SIG-M5 (cell line): ENCODE measurements around the gene MYRFL.
"Not testable (repeated sequence)": the region's sequence is repeated elsewhere in the genome, so short reads cannot be mapped to it uniquely, and the experiment has no call there.

Experiments
- DNase-seq: peaks from one replicate; lab custom pipeline; 2025; lab: John Stamatoyannopoulos, UW

MYRFL gene

GRCh38 chr12:69988481-69989321 is 163.7 kb downstream of the MYRFL start:
- DNase-seq = no peak

DNA sequence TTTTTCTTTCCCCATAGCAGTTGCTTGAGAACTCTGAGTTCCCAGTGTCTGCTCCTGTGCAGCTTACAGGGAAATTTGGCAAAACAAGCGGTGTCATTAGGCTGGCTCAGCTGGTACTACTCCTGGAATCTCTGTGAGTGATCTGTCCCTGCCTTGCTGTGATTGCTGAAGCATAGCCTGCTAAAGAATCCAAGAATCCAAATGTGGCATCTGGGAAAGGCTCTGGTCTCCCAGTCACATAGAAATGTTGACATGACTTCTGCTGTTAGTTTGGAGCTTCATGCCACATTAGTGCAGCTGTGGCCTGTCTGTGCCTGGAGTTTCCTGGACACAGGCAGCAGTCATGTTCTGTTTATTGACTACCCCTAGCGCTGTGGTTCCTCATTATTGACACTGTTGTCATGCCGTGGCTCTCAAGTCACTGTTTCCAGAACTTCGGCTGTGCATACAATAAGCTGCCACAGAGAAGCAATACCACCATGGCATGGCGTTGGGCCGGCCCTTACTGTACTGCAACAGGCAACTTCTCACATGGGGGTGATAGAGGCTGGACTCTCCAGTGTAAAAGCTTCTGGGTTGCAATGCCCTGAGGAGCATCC is 166.8 kb downstream of the MYRFL start:
- DNase-seq = no peak

DNA sequence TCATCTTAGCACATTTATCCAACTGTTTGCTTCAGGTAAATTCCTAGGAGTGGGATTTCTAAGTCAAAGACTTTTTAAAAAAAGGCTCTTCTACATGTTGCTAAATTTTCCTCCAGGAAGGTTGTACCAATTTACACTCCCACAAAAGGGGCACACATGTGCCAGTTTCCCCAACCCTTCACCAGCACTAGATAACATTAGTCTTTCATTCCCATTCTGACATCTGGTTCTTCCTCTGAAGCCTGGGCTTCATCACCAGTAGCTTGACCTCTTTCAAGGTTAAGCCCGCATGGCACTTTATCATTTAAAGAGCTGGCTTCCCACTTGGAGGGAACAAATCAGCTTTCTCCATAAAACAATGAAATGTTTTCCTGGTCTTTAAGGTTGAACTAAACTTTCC is 168.4 kb downstream of the MYRFL start:
- DNase-seq = no peak

GRCh38 chr12:69994086-69994485 is 169.1 kb downstream of the MYRFL start:
- DNase-seq = not testable (repeated sequence)

DNA sequence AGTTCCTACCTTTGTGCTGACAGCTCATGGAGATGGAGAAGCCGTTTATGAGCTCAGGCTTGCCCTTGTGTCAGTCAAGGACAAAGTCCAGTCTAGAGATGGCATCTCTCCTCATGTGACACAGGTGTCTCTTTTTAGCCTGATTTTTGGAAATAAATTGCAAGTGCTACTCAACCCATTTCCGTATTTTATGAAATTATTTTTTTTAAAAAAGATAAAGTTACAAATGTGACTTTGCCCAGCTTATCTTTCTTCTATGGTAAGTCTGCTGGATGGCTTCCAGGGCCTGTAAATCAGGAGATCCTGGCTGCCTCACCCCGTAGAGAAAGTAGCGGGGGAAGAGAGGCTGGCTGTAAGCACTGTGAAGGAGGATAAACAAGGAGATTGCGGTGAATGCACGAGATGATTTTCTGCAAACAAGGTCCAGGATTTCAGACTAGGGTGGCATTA is 169.7 kb downstream of the MYRFL start:
- no peak for DNase-seq

- no peak for DNase-seq
Observed at GRCh38 chr12:69996241-69996640, 171.2 kb downstream of the MYRFL start.

GRCh38 chr12:69996722-69997121 is 171.7 kb downstream of the MYRFL start:
- no peak for DNase-seq

GRCh38 chr12:69998011-69998410 is 173.0 kb downstream of the MYRFL start:
- no peak for DNase-seq

- DNase-seq = no peak
Observed at GRCh38 chr12:69998922-69999321, 173.9 kb downstream of the MYRFL start.

DNA sequence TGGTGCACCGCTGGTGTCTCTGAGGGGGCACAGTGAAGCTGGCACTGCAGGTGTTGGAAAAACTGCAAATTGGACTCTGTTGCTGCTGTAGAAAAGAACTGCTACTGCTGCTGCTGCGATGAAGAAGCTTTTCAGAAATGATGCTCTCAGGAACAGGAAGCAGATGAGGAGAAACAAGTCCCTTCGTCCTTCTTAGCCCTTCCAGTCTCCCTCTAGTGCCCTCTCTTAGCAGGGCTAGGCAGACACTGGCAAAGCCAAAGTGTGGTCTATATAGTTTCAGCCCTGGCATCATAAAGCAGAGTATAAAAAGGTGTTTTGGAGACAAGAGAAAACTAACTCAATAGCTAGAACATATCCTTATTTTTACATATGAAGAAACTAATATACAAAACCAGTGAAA is 174.5 kb downstream of the MYRFL start:
- DNase-seq = no peak

- DNase-seq = no peak
Observed at GRCh38 chr12:70002097-70002911, 177.3 kb downstream of the MYRFL start.

GRCh38 chr12:70002912-70003255 is 177.9 kb downstream of the MYRFL start:
- no peak for DNase-seq

DNA sequence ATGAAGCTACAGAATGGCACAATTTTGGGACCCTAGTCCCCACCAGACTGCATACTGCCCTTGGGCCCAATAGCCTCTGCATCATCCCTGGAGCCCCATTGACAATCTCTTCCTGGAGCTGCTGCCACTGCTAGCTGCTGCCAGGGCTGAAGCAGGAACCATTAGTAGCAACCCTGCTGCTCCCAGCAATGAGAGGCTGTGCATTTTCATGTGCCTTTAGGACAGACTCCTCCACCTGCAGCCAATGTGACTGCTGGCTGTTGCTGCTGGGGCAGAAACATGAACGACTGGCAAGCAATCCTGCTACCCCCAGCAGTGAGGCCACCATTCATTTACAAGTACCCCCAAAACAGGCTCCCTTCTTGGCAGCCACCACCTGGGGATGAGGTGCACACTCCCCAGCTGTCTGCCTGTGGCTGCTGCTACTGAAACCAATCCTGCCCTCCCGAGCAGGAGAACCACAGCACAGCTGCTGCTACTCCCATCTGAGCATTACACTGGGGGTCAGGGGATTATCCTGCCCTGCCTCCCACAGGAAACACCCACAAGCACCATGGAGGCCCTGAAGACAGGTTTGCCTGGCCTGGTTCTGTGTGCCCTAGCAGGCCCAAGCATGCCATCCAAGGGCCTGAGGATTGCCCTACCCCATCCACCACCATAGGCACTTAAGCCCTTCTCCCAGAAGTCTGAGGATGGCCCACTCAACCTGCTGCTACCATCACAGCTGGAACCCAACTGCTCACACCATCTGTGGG is 181.0 kb downstream of the MYRFL start:
- no peak for DNase-seq

GRCh38 chr12:70006619-70006973 is 181.6 kb downstream of the MYRFL start:
- DNase-seq = no peak

DNA sequence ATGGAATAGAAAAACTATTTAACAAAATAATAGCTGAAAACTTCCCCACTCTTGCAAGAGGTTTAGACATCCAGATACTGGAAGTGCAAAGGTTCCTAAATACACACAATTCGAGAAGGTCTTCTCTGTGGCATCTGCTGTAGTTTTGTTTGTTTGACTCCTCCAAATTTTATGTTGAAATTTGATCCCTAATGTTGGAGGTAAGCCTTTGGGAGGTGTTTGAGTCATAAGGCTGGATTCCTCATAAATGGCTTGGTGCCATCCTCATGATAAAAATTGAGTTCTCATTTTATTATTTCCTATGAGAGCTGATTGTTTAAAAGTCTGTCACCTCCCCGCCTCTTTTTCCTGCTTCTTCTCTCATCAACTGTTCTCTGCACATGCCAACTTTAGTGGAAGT is 182.7 kb downstream of the MYRFL start:
- DNase-seq = no peak
